Breast epithelium (tissue), 3 donors: ENCODE results near the gene ANKRD11.

Source experiments
- POLR2A ChIP-seq: fragments of 450-650 bp; IDR thresholded peaks from one replicate; pipeline ENCODE4 v1.6.1; 2016; ENCODE audit warnings: antibody characterized with exemption, mild to moderate bottlenecking, moderate library complexity
- TF ChIP-seq, protein P1 (sequence below), 3 donors: fragments of 450-650 bp; IDR thresholded peaks; one replicate each; pipeline ENCODE4 v1.5.1; 2016 to 2017; ENCODE audit warnings: antibody characterized with exemption in 3 of 3, mild to moderate bottlenecking in 3 of 3, moderate library complexity in 3 of 3

GRCh38 chr16:89282523-89282922 lies 207.8 kb downstream of the ANKRD11 start:
- TF ChIP-seq, protein P1, sequence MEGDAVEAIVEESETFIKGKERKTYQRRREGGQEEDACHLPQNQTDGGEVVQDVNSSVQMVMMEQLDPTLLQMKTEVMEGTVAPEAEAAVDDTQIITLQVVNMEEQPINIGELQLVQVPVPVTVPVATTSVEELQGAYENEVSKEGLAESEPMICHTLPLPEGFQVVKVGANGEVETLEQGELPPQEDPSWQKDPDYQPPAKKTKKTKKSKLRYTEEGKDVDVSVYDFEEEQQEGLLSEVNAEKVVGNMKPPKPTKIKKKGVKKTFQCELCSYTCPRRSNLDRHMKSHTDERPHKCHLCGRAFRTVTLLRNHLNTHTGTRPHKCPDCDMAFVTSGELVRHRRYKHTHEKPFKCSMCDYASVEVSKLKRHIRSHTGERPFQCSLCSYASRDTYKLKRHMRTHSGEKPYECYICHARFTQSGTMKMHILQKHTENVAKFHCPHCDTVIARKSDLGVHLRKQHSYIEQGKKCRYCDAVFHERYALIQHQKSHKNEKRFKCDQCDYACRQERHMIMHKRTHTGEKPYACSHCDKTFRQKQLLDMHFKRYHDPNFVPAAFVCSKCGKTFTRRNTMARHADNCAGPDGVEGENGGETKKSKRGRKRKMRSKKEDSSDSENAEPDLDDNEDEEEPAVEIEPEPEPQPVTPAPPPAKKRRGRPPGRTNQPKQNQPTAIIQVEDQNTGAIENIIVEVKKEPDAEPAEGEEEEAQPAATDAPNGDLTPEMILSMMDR (IDR thresholded peaks at IDR 0.05), result no peak
- no peak for TF ChIP-seq POLR2A
